SU-DHL-6 (cell line): Measurements from ENCODE around the gene ENO2.

Source experiments
- EZH2phosphoT487 ChIP-seq: fragments of 200-600 bp; sonication (generic), shearing (Covaris generic); conservative IDR thresholded peaks from 2 replicates; pipeline ENCODE4 v1.6.1; 2018; ENCODE audit warnings: mild to moderate bottlenecking, antibody characterized with exemption, low read length, moderate library complexity, mixed read lengths
- TF ChIP-seq, protein P1 (sequence below): fragments of 200-600 bp; sonication (generic); IDR thresholded peaks from one replicate; pipeline ENCODE4 v1.5.1; 2017; ENCODE audit warnings: antibody characterized with exemption, mild to moderate bottlenecking, low read length, moderate library complexity; ENCODE audit not compliant: insufficient read depth, poor library complexity, severe bottlenecking

DNA sequence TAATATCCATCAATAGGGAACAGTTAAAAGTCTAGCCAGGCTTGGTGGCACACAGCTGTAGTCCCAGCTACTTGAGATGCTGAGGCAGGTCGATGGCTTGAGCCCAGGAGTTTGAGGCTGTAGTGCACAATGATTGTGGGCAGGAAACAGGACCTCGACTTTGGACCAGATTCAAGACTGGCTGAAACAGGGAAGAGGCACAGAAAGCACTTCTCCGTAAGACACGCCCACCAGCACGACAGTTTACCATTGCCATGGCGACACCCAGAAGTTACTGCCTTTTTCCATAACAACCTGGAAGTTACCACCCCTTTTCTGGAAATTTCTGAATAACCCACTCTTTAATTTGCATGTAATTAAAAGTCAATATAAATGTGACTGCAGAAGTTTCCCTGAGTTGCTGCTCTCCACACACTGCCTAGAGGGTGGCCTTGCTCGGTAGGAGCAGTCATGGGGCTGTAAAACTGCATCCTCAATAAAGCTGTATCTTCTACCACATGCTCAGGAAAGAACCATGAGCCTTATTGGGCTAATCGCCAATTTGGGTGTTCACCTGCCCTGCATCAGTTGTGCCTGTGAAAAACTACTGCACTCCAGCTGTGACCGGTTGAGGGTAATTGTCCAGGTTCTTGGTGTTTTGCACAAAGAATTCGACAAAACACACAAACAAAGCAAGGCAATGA lies 14.4 kb upstream of the ENO2 start:
- TF ChIP-seq, protein P1, sequence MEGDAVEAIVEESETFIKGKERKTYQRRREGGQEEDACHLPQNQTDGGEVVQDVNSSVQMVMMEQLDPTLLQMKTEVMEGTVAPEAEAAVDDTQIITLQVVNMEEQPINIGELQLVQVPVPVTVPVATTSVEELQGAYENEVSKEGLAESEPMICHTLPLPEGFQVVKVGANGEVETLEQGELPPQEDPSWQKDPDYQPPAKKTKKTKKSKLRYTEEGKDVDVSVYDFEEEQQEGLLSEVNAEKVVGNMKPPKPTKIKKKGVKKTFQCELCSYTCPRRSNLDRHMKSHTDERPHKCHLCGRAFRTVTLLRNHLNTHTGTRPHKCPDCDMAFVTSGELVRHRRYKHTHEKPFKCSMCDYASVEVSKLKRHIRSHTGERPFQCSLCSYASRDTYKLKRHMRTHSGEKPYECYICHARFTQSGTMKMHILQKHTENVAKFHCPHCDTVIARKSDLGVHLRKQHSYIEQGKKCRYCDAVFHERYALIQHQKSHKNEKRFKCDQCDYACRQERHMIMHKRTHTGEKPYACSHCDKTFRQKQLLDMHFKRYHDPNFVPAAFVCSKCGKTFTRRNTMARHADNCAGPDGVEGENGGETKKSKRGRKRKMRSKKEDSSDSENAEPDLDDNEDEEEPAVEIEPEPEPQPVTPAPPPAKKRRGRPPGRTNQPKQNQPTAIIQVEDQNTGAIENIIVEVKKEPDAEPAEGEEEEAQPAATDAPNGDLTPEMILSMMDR, result no peak
- TF ChIP-seq EZH2phosphoT487, result no peak
